Adrenal gland (tissue), 12 donors: Measurements from ENCODE around the gene CMC2. TPM values are rescaled to one million over a fixed set of nuclear protein-coding genes. Genes with fewer than 3 reads are reported as not detected.
A peak's percentile ranks its signal among the peaks of the same experiment; 100 is the strongest.

Experiments
- DNase-seq, 7 donors: peaks; one replicate each; pipeline ENCODE4 v3.0.0-alpha.2; 2019 to 2020
- H3K27ac ChIP-seq, 5 donors: fragments of 200-600 bp; sonication (generic) in 4 of 5; 1 replicate in 3 of 5; 2 replicates in 2 of 5; pipeline versions ENCODE4 v1.5.1 to v1.8.0; 2016 to 2020; ENCODE audit warnings: mild to moderate bottlenecking in 1 of 5
- H3K27me3 ChIP-seq: fragments of 200-600 bp; 2 replicates; pipeline ENCODE4 v1.8.0; 2021
- H3K36me3 ChIP-seq, 2 donors: fragments of 200-600 bp; replicated peaks in 1 of 2; 1 replicate in 1 of 2; 2 replicates in 1 of 2; pipeline versions ENCODE4 v1.5.1 to v1.8.0; 2018 to 2022
- H3K4me1 ChIP-seq, 2 donors: fragments of 200-600 bp; replicated peaks in 1 of 2; 1 replicate in 1 of 2; 2 replicates in 1 of 2; pipeline versions ENCODE4 v1.5.1 to v1.8.0; 2018 to 2021
- H3K4me3 ChIP-seq, 4 donors: fragments of 200-600 bp; sonication (generic) in 3 of 4; one replicate each; pipeline ENCODE4 v1.5.1; 2016 to 2018
- H3K9me3 ChIP-seq, 3 donors: fragments of 200-600 bp; sonication (generic) in 1 of 3; replicated peaks in 1 of 3; 1 replicate in 2 of 3; 2 replicates in 1 of 3; pipeline versions ENCODE4 v1.5.1 to v1.8.0; 2016 to 2021
- CTCF ChIP-seq, 6 experiments: fragments of 450-650 bp in 4 of 6; fragments of 200-600 bp in 2 of 6; sonication (generic) in 1 of 6; IDR thresholded peaks; 1 replicate in 5 of 6; 2 replicates in 1 of 6; pipeline versions ENCODE4 v1.5.1 to v1.8.0; 2016 to 2021; ENCODE audit warnings: antibody characterized with exemption in 6 of 6, mild to moderate bottlenecking in 2 of 6, moderate library complexity in 1 of 6
- POLR2A ChIP-seq, 2 donors: fragments of 450-650 bp; IDR thresholded peaks; one replicate each; pipeline ENCODE4 v1.6.1; 2017; ENCODE audit warnings: antibody characterized with exemption in 2 of 2, mild to moderate bottlenecking in 2 of 2, moderate library complexity in 1 of 2
- WGBS, 4 donors: extraction: QIAGEN DNeasy Blood & Tissue Kit in 2 of 4; methylation state at CpG; one replicate each; pipeline versions ENCODE4 v1.1.5 to v1.1.7; 2013 to 2017; 5-methylcytosine and 5-hydroxymethylcytosine counted together
- intact Hi-C, 2 donors: fragments of 100-400 bp; cut with DNase I; formaldehyde crosslinking; loops; one replicate each; pipeline versions ENCODE4 v1.14.1 to v1.15.0; 2022 to 2023
- polyA plus RNA-seq, 3 donors: library from polyadenylated mRNA; stranded (reverse); fragments of 200-250 nt in 2 of 3; fragments of 350-450 nt in 1 of 3; fragmentation: Illumina TruSeq in 1 of 3; extraction: RNeasy Lipid Tissue Mini Kit (QIAGEN cat#74804) in 1 of 3; gene quantifications; one replicate each; pipeline ENCODE4 v1.2.3, GENCODE V29; 2013 to 2014
- total RNA-seq, 9 donors: library from RNA; depleted of rRNA in 4 of 9; stranded (reverse); fragments of >200 nt in 4 of 9; fragments of 120-200 nt in 1 of 9; fragmentation: NEBNext Ultra II Directional in 1 of 9; extraction: Animal tissue kit (Norgen Biotek cat#: 25700) in 1 of 9; gene quantifications; one replicate each; pipeline versions ENCODE4 v1.1.0 to v1.2.4, GENCODE V29; 2013 to 2023
- donor health status: healthy with polysubstance abuse.
- donor health status: Bipolar disorder and iron deficiency.
- donor health status: DM: yes; HTN: yes; CAD: no.
- donor health status: DM: no; HTN: no; CAD: no.
- donor health status: DM: no; HTN: no; CAD: no.
- donor health status: DM: yes; HTN: yes; CAD: no.

Gene CMC2
- total and polyA plus RNA-seq, 12 donors: 36.1 to 170 (median 65.8) TPM

DNA sequence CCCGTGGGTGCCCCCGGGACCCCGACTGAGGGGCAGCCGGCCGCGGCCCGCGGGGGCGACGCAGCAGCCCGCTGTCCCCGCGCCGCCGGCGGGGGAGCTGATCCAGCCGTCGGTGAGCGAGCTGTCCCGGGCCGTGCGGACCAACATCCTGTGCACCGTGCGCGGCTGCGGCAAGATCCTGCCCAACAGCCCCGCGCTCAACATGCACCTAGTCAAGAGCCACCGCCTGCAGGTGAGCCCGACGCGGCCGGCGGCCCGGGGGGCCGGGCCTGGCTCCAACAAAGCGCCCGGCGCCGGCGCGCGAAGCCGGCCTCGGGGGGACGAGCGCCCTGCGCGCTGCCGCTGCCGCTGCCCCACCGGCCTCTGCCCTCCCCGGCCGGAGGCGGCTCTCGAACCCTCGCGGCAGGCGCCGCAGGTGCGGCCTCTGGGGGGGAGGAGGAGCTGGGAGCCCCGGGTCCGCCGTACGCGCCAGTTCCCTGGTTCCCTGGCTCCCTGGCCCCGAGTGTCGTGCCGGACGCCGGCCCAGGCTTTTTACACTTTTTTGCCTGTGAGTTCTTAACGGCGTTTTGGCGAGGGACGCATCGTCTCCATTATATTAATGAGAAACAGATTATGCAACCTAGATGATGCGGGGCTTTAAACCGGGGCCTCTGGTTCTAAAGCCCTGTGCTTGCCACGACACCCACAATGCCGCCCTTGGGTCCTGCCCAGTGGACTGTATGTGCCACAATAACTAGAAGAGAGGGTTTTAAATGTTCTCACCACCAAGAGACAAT, 29.5 kb upstream of the CMC2 start:
- WGBS, 4 donors: 0 to 6% (median 0%) methylated on average over 3 to 80 of the region's 80 CpGs
- Histone ChIP-seq H3K36me3 (no peaks in the 10 kb centered on the region), H3K9me3 (no peaks in the 10 kb centered on the region), H3K27me3 (no peaks in the 10 kb centered on the region), H3K4me1 (peaks cover 9 to 20% of the 10 kb centered on the region in 2 donors), H3K27ac (peak overlapping the region in 3 of 5 donors; percentile 68 to 94 (median 78)), H3K4me3 (peak overlapping the region in 3 of 4 donors; percentile 19 to 98 (median 43))
- TF ChIP-seq CTCF (IDR thresholded peaks at IDR 0.05) (no peak), POLR2A (IDR thresholded peaks at IDR 0.05) (no peak)
- DNase-seq: peak; percentile 23 to 57 (median 38)
- intact Hi-C loops: loop anchor here (5.0 to 10.0 kb wide), 2 partner anchors 59 to 701 kb away; partner anchors contain the start of gene GCSH (in 1 of the 2)

DNA sequence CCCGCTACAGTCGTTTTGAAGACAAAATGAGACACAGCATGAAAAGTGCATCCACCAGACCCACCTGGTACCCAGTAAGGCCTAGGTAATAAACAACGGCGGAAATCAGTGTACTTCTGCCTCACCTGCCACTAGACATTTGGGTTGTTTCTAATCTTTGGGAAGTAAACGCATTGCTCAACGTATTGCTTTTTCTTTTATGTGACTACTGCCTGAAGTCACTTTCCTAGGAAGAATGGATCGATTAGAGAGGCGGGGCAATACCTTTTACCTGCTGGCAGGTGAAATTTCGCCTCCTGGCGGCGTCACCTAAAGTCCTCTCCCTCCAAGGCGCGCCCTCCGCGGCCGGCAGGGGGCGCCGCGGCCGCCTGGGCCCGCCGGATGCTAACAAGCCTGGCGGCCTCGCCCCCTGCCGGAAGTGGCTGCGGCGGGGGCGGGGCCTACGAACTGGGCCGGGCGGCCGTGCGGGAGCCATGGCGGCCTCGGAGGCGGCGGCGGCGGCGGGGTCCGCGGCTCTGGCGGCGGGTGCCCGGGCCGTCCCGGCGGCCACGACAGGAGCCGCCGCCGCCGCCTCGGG, 28.8 kb upstream of the CMC2 start, which contains the start of gene ATMIN:
Gene ATMIN, plus strand, starts transcription at position 445 of the 577 bp plus-strand sequence. Its CDS starts 29 bp downstream, at position 474.
- peak; percentile 78 to 90 (median 86) for DNase-seq
- Histone ChIP-seq H3K4me3 (peak within 1 kb of the TSS in 3 of 4 donors; percentile 19 to 98 (median 43)), H3K27ac (peak within 1 kb of the TSS in 3 of 5 donors; percentile 68 to 94 (median 78)), H3K4me1 (peaks cover 9 to 20% of the 10 kb centered on the region in 2 donors), H3K36me3 (no peaks in the 10 kb centered on the region), H3K27me3 (no peaks in the 10 kb centered on the region), H3K9me3 (no peaks in the 10 kb centered on the region)
- intact Hi-C loops: loop anchor here (5.0 to 10.0 kb wide), 2 partner anchors 59 to 702 kb away; partner anchors contain the start of gene GCSH (in 1 of the 2)
- WGBS, 4 donors: 5 to 42% (median 15%) methylated on average over 6 to 54 of the region's 54 CpGs
- TF ChIP-seq CTCF (IDR thresholded peaks at IDR 0.05): peak; percentile 69 to 98 (median 94)
- peak in 1 of 2 donors; percentile 28 for TF ChIP-seq POLR2A (IDR thresholded peaks at IDR 0.05)

DNA sequence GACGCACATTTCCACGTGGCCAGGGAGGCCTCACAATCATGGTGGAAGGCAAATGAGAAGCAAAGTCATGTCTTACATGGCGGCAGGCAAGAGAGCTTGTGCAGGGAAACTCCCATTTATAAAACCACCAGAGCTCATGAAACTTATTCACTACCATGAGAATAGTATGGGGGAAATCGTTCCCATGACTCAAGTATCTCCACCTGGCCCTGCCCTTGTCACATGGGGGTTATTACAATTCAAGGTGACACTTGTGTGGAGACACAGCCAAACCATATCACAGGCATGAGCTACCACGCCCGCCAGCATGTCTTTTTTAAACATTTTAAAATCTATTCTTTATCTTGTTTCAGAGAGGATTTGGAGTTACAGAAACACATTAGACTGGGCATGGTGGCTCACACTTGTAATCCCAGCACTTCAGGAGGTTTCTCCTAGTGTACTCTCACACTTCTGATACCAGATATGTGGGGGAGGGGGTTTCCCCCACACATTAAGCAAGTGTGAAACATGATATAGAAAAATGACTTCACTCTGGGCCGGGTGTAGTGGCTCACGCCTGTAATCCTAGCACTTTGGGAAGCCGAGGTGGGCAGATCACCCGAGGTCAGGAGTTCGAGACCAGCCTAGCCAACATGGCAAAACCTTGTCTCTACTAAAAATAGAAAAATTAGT, 23.4 kb upstream of the CMC2 start:
- intact Hi-C loops: loop anchor here in 1 of 2 donors (10.0 kb wide), 1 partner anchor 65 kb away; the partner anchor contains the start of gene GCSH

More for the DNA sequence above, 23.4 kb upstream of the CMC2 start:
- DNase-seq: no peak
- H3K4me3 ChIP-seq: no peak overlapping the region
- H3K4me1 ChIP-seq: no peaks in the 10 kb centered on the region
- H3K9me3 ChIP-seq: no peaks in the 10 kb centered on the region
- WGBS, 4 donors: 86 to 98% (median 93%) methylated on average over 11 of the region's 11 CpGs
- TF ChIP-seq POLR2A (IDR thresholded peaks at IDR 0.05) (no peak), CTCF (IDR thresholded peaks at IDR 0.05) (no peak)
- no peaks in the 10 kb centered on the region for H3K27me3 ChIP-seq
- no peak overlapping the region for H3K27ac ChIP-seq
- H3K36me3 ChIP-seq: no peaks in the 10 kb centered on the region
